Breast epithelium (tissue), 4 donors: ENCODE data around the gene HAGH. TPM values are rescaled to one million over a fixed set of nuclear protein-coding genes. Genes with fewer than 3 reads are reported as not detected.

Experiments
- DNase-seq, 2 donors: peaks; one replicate each; pipeline ENCODE4 v3.0.0-alpha.2; 2019; ENCODE audit warnings: low spot score in 2 of 2
- H3K27ac ChIP-seq, 2 donors: fragments of 200-600 bp; sonication (generic) in 1 of 2; one replicate each; pipeline ENCODE4 v1.5.1; 2016 to 2019; ENCODE audit warnings: mild to moderate bottlenecking in 1 of 2
- H3K27me3 ChIP-seq, 2 donors: fragments of 200-600 bp; sonication (generic) in 1 of 2; one replicate each; pipeline versions ENCODE4 v1.5.1 to v1.6.0; 2017 to 2019; ENCODE audit warnings: control low read depth in 1 of 2, mild to moderate bottlenecking in 1 of 2
- H3K36me3 ChIP-seq: fragments of 200-600 bp; one replicate; pipeline ENCODE4 v1.5.1; 2019
- H3K4me1 ChIP-seq, 2 donors: fragments of 200-600 bp; sonication (generic); one replicate each; pipeline ENCODE4 v1.5.1; 2016 to 2019; ENCODE audit warnings: control low read depth in 1 of 2
- H3K4me3 ChIP-seq, 3 donors: fragments of 200-600 bp; sonication (generic); 1 replicate in 2 of 3; 2 replicates in 1 of 3; pipeline ENCODE4 v1.5.1; 2016 to 2019; ENCODE audit warnings: mild to moderate bottlenecking in 3 of 3, moderate library complexity in 2 of 3
- H3K9me3 ChIP-seq, 2 donors: fragments of 200-600 bp; sonication (generic) in 1 of 2; one replicate each; pipeline ENCODE4 v1.5.1; 2016 to 2019; ENCODE audit warnings: control low read depth in 1 of 2
- POLR2A ChIP-seq: fragments of 450-650 bp; IDR thresholded peaks from one replicate; pipeline ENCODE4 v1.6.1; 2016; ENCODE audit warnings: antibody characterized with exemption, mild to moderate bottlenecking, moderate library complexity
- POLR2AphosphoS5 ChIP-seq, 3 donors: sonication (generic); formaldehyde crosslinking; IDR thresholded peaks; one replicate each; pipeline ENCODE4 v1.6.1; 2017; ENCODE audit warnings: antibody characterized with exemption in 3 of 3
- intact Hi-C: fragments of 100-400 bp; cut with DNase I; formaldehyde crosslinking; loops from one replicate; pipeline ENCODE4 v1.15.1; 2023; ENCODE audit warnings: low total_unique reads
- total RNA-seq, 3 donors: library from RNA; depleted of rRNA; stranded (reverse); fragments of >200 nt; gene quantifications; one replicate each; pipeline ENCODE4 v1.1.0, GENCODE V29; 2016
- TF ChIP-seq, protein P1 (sequence below), 3 donors: fragments of 450-650 bp; IDR thresholded peaks; one replicate each; pipeline ENCODE4 v1.5.1; 2016 to 2017; ENCODE audit warnings: antibody characterized with exemption in 3 of 3, mild to moderate bottlenecking in 3 of 3, moderate library complexity in 3 of 3

HAGH gene
- total RNA-seq, 3 donors from 2014 or later = 61.9 to 114 (median 74.7) TPM

GRCh38 chr16:1846416-1846815 lies 19.8 kb upstream of the HAGH start:
- no peak overlapping the region for H3K4me3 ChIP-seq
- intact Hi-C loops = no loop called here
- TF ChIP-seq POLR2A (no peak), POLR2AphosphoS5 (IDR thresholded peaks at IDR 0.05) (no peak)
- TF ChIP-seq, protein P1, sequence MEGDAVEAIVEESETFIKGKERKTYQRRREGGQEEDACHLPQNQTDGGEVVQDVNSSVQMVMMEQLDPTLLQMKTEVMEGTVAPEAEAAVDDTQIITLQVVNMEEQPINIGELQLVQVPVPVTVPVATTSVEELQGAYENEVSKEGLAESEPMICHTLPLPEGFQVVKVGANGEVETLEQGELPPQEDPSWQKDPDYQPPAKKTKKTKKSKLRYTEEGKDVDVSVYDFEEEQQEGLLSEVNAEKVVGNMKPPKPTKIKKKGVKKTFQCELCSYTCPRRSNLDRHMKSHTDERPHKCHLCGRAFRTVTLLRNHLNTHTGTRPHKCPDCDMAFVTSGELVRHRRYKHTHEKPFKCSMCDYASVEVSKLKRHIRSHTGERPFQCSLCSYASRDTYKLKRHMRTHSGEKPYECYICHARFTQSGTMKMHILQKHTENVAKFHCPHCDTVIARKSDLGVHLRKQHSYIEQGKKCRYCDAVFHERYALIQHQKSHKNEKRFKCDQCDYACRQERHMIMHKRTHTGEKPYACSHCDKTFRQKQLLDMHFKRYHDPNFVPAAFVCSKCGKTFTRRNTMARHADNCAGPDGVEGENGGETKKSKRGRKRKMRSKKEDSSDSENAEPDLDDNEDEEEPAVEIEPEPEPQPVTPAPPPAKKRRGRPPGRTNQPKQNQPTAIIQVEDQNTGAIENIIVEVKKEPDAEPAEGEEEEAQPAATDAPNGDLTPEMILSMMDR (IDR thresholded peaks at IDR 0.05) = no peak
- DNase-seq = no peak
- H3K9me3 ChIP-seq = no peaks in the 10 kb centered on the region
- no peaks in the 10 kb centered on the region for H3K4me1 ChIP-seq
- H3K27me3 ChIP-seq = no peaks in the 10 kb centered on the region
- H3K27ac ChIP-seq = no peak overlapping the region
- H3K36me3 ChIP-seq = no peaks in the 10 kb centered on the region

- Histone ChIP-seq H3K4me1 (no peaks in the 10 kb centered on the region), H3K4me3 (no peak overlapping the region), H3K27me3 (no peaks in the 10 kb centered on the region), H3K36me3 (no peaks in the 10 kb centered on the region), H3K27ac (no peak overlapping the region), H3K9me3 (no peaks in the 10 kb centered on the region)
- intact Hi-C loops = no loop called here
- no peak for DNase-seq
- no peak for TF ChIP-seq POLR2A
- TF ChIP-seq, protein P1 (IDR thresholded peaks at IDR 0.05) = no peak
- TF ChIP-seq POLR2AphosphoS5 (IDR thresholded peaks at IDR 0.05) = no peak
Measured at GRCh38 chr16:1845985-1846384, 19.4 kb upstream of the HAGH start.

GRCh38 chr16:1839554-1839953 lies 12.9 kb upstream of the HAGH start:
- Histone ChIP-seq H3K4me1 (no peaks in the 10 kb centered on the region), H3K4me3 (no peak overlapping the region), H3K27me3 (no peaks in the 10 kb centered on the region), H3K36me3 (no peaks in the 10 kb centered on the region), H3K9me3 (no peaks in the 10 kb centered on the region), H3K27ac (no peak overlapping the region)
- intact Hi-C loops = no loop called here
- DNase-seq = no peak
- TF ChIP-seq POLR2A (no peak), POLR2AphosphoS5 (IDR thresholded peaks at IDR 0.05) (no peak)
- TF ChIP-seq, protein P1 (IDR thresholded peaks at IDR 0.05) = no peak

GRCh38 chr16:1834096-1834495 lies 7.5 kb upstream of the HAGH start:
- no peak overlapping the region for H3K4me3 ChIP-seq
- DNase-seq = no peak
- no peak overlapping the region for H3K27ac ChIP-seq
- intact Hi-C loops = no loop called here
- H3K27me3 ChIP-seq = no peaks in the 10 kb centered on the region
- H3K4me1 ChIP-seq = peaks cover 0 to under 1% of the 10 kb centered on the region in 2 donors
- no peak for TF ChIP-seq POLR2AphosphoS5 (IDR thresholded peaks at IDR 0.05)
- TF ChIP-seq, protein P1 (IDR thresholded peaks at IDR 0.05) = no peak
- TF ChIP-seq POLR2A = no peak
- H3K9me3 ChIP-seq = no peaks in the 10 kb centered on the region
- no peaks in the 10 kb centered on the region for H3K36me3 ChIP-seq

DNA sequence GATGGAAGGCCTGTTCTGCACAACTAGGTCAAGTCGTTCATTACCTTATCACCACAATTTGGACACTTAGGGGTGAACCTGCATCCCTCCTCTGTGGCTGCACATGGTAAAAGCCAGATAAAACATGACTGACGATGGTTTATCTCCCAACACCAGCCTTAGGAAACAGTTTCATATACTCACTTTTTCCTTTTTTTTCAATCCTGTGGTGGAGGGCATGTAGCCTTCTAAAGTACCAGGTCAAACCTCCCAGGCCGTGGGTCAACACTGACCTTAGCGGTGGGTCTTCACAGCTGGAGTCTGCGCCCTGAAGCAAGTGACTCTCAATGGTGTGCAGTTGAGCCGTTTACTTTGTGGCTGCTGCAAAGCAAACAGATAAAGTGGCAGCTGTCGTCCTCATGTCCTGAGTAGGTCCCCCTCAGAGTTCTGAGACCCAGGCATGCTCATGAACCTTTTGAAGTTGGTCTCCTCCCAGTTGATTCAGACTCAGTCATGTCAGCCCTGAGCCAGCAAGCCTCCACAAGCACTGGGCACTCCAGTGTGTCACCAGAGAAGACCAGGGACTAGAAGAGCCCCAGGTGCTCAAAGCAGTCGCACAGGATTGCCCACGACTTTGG lies 6.3 kb upstream of the HAGH start:
- no peaks in the 10 kb centered on the region for H3K9me3 ChIP-seq
- TF ChIP-seq, protein P1 (IDR thresholded peaks at IDR 0.05) = no peak
- TF ChIP-seq POLR2A (no peak), POLR2AphosphoS5 (IDR thresholded peaks at IDR 0.05) (no peak)
- peaks cover 0 to 9% of the 10 kb centered on the region in 2 donors for H3K4me1 ChIP-seq
- intact Hi-C loops = no loop called here
- no peak for DNase-seq
- no peak overlapping the region for H3K27ac ChIP-seq
- H3K4me3 ChIP-seq = no peak overlapping the region
- H3K27me3 ChIP-seq = no peaks in the 10 kb centered on the region
- no peaks in the 10 kb centered on the region for H3K36me3 ChIP-seq
